Tibial nerve (tissue), 4 donors: ENCODE results near the gene ATG4D. TPM values are rescaled to one million over a fixed set of nuclear protein-coding genes. Genes with fewer than 3 reads are reported as not detected.

Experiments
- DNase-seq, 2 donors: peaks; one replicate each; pipeline ENCODE4 v3.0.0-alpha.2; 2019; ENCODE audit warnings: low spot score in 2 of 2
- H3K27ac ChIP-seq, 4 donors: fragments of 200-600 bp; sonication (generic) in 3 of 4; one replicate each; pipeline ENCODE4 v1.5.1; 2017 to 2019; ENCODE audit warnings: mild to moderate bottlenecking in 1 of 4
- H3K27me3 ChIP-seq, 2 donors: fragments of 200-600 bp; sonication (generic) in 1 of 2; one replicate each; pipeline versions ENCODE4 v1.5.1 to v1.6.0; 2017 to 2019
- H3K36me3 ChIP-seq, 3 donors: fragments of 200-600 bp; sonication (generic); one replicate each; pipeline ENCODE4 v1.5.1; 2018 to 2019
- H3K4me1 ChIP-seq, 4 donors: fragments of 200-600 bp; sonication (generic) in 3 of 4; one replicate each; pipeline ENCODE4 v1.5.1; 2017 to 2019
- H3K4me3 ChIP-seq, 4 donors: fragments of 200-600 bp; sonication (generic) in 3 of 4; one replicate each; pipeline ENCODE4 v1.5.1; 2017 to 2019; ENCODE audit warnings: mild to moderate bottlenecking in 1 of 4, moderate library complexity in 1 of 4
- H3K9me3 ChIP-seq, 4 donors: fragments of 200-600 bp; sonication (generic) in 3 of 4; one replicate each; pipeline ENCODE4 v1.5.1; 2017 to 2019
- CTCF ChIP-seq, 5 experiments: fragments of 200-600 bp in 3 of 5; fragments of 450-650 bp in 2 of 5; sonication (generic) in 3 of 5; IDR thresholded peaks; one replicate each; pipeline ENCODE4 v1.5.1; 2016 to 2019; ENCODE audit warnings: antibody characterized with exemption in 5 of 5, mild to moderate bottlenecking in 3 of 5, moderate library complexity in 2 of 5
- EP300 ChIP-seq, 2 donors: sonication (generic); formaldehyde crosslinking; IDR thresholded peaks; one replicate each; pipeline ENCODE4 v1.6.1; 2017; ENCODE audit warnings: antibody characterized with exemption in 2 of 2, mild to moderate bottlenecking in 1 of 2
- POLR2A ChIP-seq, 2 donors: fragments of 450-650 bp; IDR thresholded peaks; one replicate each; pipeline ENCODE4 v1.6.1; 2017; ENCODE audit warnings: antibody characterized with exemption in 2 of 2, mild to moderate bottlenecking in 2 of 2, moderate library complexity in 2 of 2
- WGBS, 2 donors: methylation state at CpG; one replicate each; pipeline ENCODE4 v1.1.5; 2018; 5-methylcytosine and 5-hydroxymethylcytosine counted together
- total RNA-seq, 4 donors: library from RNA; depleted of rRNA; stranded (reverse); fragments of >200 nt; gene quantifications; one replicate each; pipeline ENCODE4 v1.1.0, GENCODE V29; 2016

ATG4D gene
- total RNA-seq, 4 donors from 2014 or later: 11.5 to 27.8 (median 17.8) TPM

GRCh38 chr19:10508036-10508435 lies 35.7 kb upstream of the ATG4D start:
- DNase-seq: no peak
- H3K27ac ChIP-seq: no peak overlapping the region
- H3K9me3 ChIP-seq: no peaks in the 10 kb centered on the region
- H3K4me3 ChIP-seq: no peak overlapping the region
- peaks cover 0 to 15% (median 4%) of the 10 kb centered on the region in 4 donors for H3K4me1 ChIP-seq
- no peaks in the 10 kb centered on the region for H3K36me3 ChIP-seq
- 89 to 91% methylated on average over 16 of the region's 16 CpGs for WGBS, 2 donors
- peaks cover 0 to 46% of the 10 kb centered on the region in 2 donors for H3K27me3 ChIP-seq
- TF ChIP-seq CTCF (IDR thresholded peaks at IDR 0.05) (no peak), EP300 (IDR thresholded peaks at IDR 0.05) (no peak), POLR2A (IDR thresholded peaks at IDR 0.05) (no peak)

- H3K9me3 ChIP-seq: no peaks in the 10 kb centered on the region
- TF ChIP-seq EP300 (IDR thresholded peaks at IDR 0.05) (no peak), POLR2A (IDR thresholded peaks at IDR 0.05) (no peak), CTCF (IDR thresholded peaks at IDR 0.05) (no peak)
- peaks cover 0 to 9% (median 2%) of the 10 kb centered on the region in 4 donors for H3K4me1 ChIP-seq
- WGBS, 2 donors: 86% methylated on average over 3 of the region's 3 CpGs
- no peak overlapping the region for H3K27ac ChIP-seq
- no peak overlapping the region for H3K4me3 ChIP-seq
- DNase-seq: no peak
- H3K27me3 ChIP-seq: peaks cover 0 to 53% of the 10 kb centered on the region in 2 donors
- H3K36me3 ChIP-seq: no peaks in the 10 kb centered on the region
Measured at GRCh38 chr19:10508707-10509106, 35.0 kb upstream of the ATG4D start.

GRCh38 chr19:10510301-10510802 lies 33.4 kb upstream of the ATG4D start:
- peaks cover 0 to 69% of the 10 kb centered on the region in 2 donors for H3K27me3 ChIP-seq
- no peak for DNase-seq
- H3K27ac ChIP-seq: no peak overlapping the region
- H3K9me3 ChIP-seq: no peaks in the 10 kb centered on the region
- no peak overlapping the region for H3K4me3 ChIP-seq
- no peaks in the 10 kb centered on the region for H3K36me3 ChIP-seq
- peaks cover 0 to 17% (median 2%) of the 10 kb centered on the region in 4 donors for H3K4me1 ChIP-seq
- TF ChIP-seq CTCF (IDR thresholded peaks at IDR 0.05): peak; percentile 55 to 69 (median 58)
- TF ChIP-seq EP300 (IDR thresholded peaks at IDR 0.05): no peak
- 7 to 8% methylated on average over 7 to 13 of the region's 15 CpGs for whole genome bisulfite sequencing, 2 donors

GRCh38 chr19:10513223-10513622 lies 30.5 kb upstream of the ATG4D start:
- TF ChIP-seq EP300 (IDR thresholded peaks at IDR 0.05): no peak
- no peak for TF ChIP-seq CTCF (IDR thresholded peaks at IDR 0.05)
- TF ChIP-seq POLR2A (IDR thresholded peaks at IDR 0.05): no peak
- 80 to 82% methylated on average over 7 of the region's 7 CpGs for WGBS, 2 donors

GRCh38 chr19:10514211-10515145 lies 29.2 kb upstream of the ATG4D start:
- H3K36me3 ChIP-seq: no peaks in the 10 kb centered on the region
- H3K27ac ChIP-seq: no peak overlapping the region
- no peaks in the 10 kb centered on the region for H3K9me3 ChIP-seq
- no peak for DNase-seq
- peaks cover 0 to 38% (median 15%) of the 10 kb centered on the region in 4 donors for H3K4me1 ChIP-seq
- H3K27me3 ChIP-seq: peaks cover 0 to 99% of the 10 kb centered on the region in 2 donors
- TF ChIP-seq POLR2A (IDR thresholded peaks at IDR 0.05) (no peak), EP300 (IDR thresholded peaks at IDR 0.05) (no peak)
- no peak overlapping the region for H3K4me3 ChIP-seq
- WGBS, 2 donors: 19 to 35% methylated on average over 43 to 88 of the region's 107 CpGs

More at GRCh38 chr19:10513223-10513622, 30.5 kb upstream of the ATG4D start:
- Histone ChIP-seq H3K9me3 (no peaks in the 10 kb centered on the region), H3K36me3 (no peaks in the 10 kb centered on the region), H3K27me3 (peaks cover 0 to 98% of the 10 kb centered on the region in 2 donors), H3K27ac (no peak overlapping the region), H3K4me3 (no peak overlapping the region), H3K4me1 (peaks cover 0 to 28% (median 12%) of the 10 kb centered on the region in 4 donors)
- DNase-seq: no peak
